Colon (tissue), 2 donors: ENCODE data around the gene CCNT2.
"Not testable (repeated sequence)": the region's sequence is repeated elsewhere in the genome, so short reads cannot be mapped to it uniquely, and the experiment has no call there.

Experiments used
- FAIRE-seq: peaks from 2 replicates; lab custom pipeline; 2012; peaks lifted over from hg19 to GRCh38; lab: Jason Lieb, UNC
- donor health status: control.
- donor health status: control.

CCNT2 gene

GRCh38 chr2:134918526-134919340 is at the start of gene CCNT2:
TSS of gene CCNT2 (plus strand) at chr2:134918822. CDS start at chr2:134918855, 33 bp downstream.
- FAIRE-seq, result peak; percentile 84

- no peak for FAIRE-seq
Measured at GRCh38 chr2:134869946-134870736, 48.5 kb upstream of the CCNT2 start.

GRCh38 chr2:134873152-134873551 is 45.5 kb upstream of the CCNT2 start:
- FAIRE-seq, result no peak

GRCh38 chr2:134875309-134875708 is 43.3 kb upstream of the CCNT2 start:
- no peak for FAIRE-seq

- FAIRE-seq, result no peak
Measured at GRCh38 chr2:134882773-134883172, 35.8 kb upstream of the CCNT2 start.

GRCh38 chr2:134883552-134884293 is 34.9 kb upstream of the CCNT2 start:
- no peak for FAIRE-seq

- no peak for FAIRE-seq
Measured at GRCh38 chr2:134884435-134884834, 34.2 kb upstream of the CCNT2 start.

- FAIRE-seq, result no peak
Measured at GRCh38 chr2:134892282-134893035, 26.2 kb upstream of the CCNT2 start.

GRCh38 chr2:134897932-134898331 is 20.7 kb upstream of the CCNT2 start:
- FAIRE-seq, result peak; percentile 75

- FAIRE-seq, result no peak
Measured at GRCh38 chr2:134899204-134899603, 19.4 kb upstream of the CCNT2 start.

- FAIRE-seq, result no peak
Measured at GRCh38 chr2:134900151-134900550, 18.5 kb upstream of the CCNT2 start.

- not testable (repeated sequence) for FAIRE-seq
Measured at GRCh38 chr2:134903701-134904100, 14.9 kb upstream of the CCNT2 start.

GRCh38 chr2:134905168-134905567 is 13.5 kb upstream of the CCNT2 start:
- FAIRE-seq, result no peak

- no peak for FAIRE-seq
Measured at GRCh38 chr2:134906726-134907125, 11.9 kb upstream of the CCNT2 start.

GRCh38 chr2:134907441-134908116 is 11.0 kb upstream of the CCNT2 start:
- not testable (repeated sequence) for FAIRE-seq

- no peak for FAIRE-seq
Measured at GRCh38 chr2:134910763-134911399, 7.7 kb upstream of the CCNT2 start.

- FAIRE-seq, result no peak
Measured at GRCh38 chr2:134911400-134911785, 7.2 kb upstream of the CCNT2 start.

- FAIRE-seq, result no peak
Measured at GRCh38 chr2:134912361-134912760, 6.3 kb upstream of the CCNT2 start.

- no peak for FAIRE-seq
Measured at GRCh38 chr2:134917360-134917865, 1.2 kb upstream of the CCNT2 start.

- FAIRE-seq, result peak; percentile 77
Measured at GRCh38 chr2:134917888-134918525, 615 bp upstream of the CCNT2 start.
